ENCODE data around the gene LSM2. TPM values are rescaled to one million over a fixed set of nuclear protein-coding genes. Genes with fewer than 3 reads are reported as not detected.
A peak's percentile ranks its signal among the peaks of the same experiment; 100 is the strongest.
"Not testable (repeated sequence)": the region's sequence is repeated elsewhere in the genome, so short reads cannot be mapped to it uniquely, and the experiment has no call there.

LSM2 gene
- total and polyA plus RNA-seq, 2 donors from 2014 or later: 41.6 to 70.6 TPM

DNA sequence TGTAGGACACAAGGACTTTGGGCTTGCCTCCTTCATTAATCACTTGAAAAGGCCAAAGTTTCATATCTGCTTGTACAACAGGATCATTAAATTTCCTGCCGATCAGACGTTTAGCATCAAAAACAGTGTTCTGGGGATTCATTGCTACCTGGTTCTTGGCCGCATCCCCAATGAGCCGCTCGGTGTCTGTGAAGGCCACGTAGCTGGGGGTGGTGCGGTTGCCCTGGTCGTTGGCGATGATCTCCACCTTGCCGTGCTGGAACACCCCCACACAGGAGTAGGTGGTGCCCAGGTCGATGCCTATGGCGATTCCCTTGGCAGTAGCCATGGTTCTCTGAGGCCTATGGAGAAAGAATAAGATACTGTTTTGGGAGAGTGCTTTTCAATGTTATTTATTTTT is 4.9 kb upstream of the LSM2 start:
- Histone ChIP-seq H3K4me1 (ENCODE audit: control insufficient read depth in 2 of 3, insufficient read depth in 2 of 3, low read depth in 1 of 3, low read length in 3 of 3) (peaks cover 0 to 7% (median 4%) of the 10 kb centered on the region in 3 donors), H3K9me3 (ENCODE audit: control insufficient read depth in 2 of 3, insufficient read depth in 1 of 3, low read length in 3 of 3) (no peaks in the 10 kb centered on the region), H3K27me3 (ENCODE audit: control insufficient read depth, insufficient read depth, low read length) (no peaks in the 10 kb centered on the region), H3K9ac (ENCODE audit: low read length in 3 of 3) (no peak overlapping the region), H3K36me3 (ENCODE audit: control insufficient read depth in 2 of 3, insufficient read depth in 3 of 3, low read length in 3 of 3) (no peaks in the 10 kb centered on the region), H3K4me3 (ENCODE audit: low read length in 3 of 3) (no peak overlapping the region), H3K27ac (ENCODE audit: low read depth in 2 of 2, low read length in 2 of 2) (no peak overlapping the region)
- TF ChIP-seq, protein P1, sequence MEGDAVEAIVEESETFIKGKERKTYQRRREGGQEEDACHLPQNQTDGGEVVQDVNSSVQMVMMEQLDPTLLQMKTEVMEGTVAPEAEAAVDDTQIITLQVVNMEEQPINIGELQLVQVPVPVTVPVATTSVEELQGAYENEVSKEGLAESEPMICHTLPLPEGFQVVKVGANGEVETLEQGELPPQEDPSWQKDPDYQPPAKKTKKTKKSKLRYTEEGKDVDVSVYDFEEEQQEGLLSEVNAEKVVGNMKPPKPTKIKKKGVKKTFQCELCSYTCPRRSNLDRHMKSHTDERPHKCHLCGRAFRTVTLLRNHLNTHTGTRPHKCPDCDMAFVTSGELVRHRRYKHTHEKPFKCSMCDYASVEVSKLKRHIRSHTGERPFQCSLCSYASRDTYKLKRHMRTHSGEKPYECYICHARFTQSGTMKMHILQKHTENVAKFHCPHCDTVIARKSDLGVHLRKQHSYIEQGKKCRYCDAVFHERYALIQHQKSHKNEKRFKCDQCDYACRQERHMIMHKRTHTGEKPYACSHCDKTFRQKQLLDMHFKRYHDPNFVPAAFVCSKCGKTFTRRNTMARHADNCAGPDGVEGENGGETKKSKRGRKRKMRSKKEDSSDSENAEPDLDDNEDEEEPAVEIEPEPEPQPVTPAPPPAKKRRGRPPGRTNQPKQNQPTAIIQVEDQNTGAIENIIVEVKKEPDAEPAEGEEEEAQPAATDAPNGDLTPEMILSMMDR (IDR thresholded peaks at IDR 0.05; ENCODE audit: borderline replicate concordance, extremely low read depth, insufficient read depth): no peak
- DNase-seq (no peak), FAIRE-seq (no peak)
- intact Hi-C loops (cut with DNase I): no loop called here

DNA sequence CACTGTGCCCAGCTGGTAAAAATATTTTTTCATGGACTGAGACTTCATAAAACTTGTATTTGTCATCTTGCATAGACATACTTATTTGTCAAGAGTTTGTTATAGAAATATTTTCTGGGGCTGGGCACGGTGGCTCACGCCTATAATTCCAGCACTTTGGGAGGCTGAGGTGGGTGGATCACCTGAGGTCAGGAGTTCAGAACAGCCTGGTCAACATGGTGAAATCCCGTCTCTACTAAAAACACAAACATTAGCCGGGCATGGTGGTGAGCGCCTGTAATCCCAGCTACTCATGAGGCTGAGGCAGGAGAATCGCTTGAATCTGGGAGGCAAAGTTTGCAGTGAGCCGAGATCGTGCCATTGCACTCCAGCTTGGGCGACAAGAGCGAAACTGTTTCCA is 1.8 kb upstream of the LSM2 start:
- FAIRE-seq; DNase-seq; H3K9me3 ChIP-seq (ENCODE audit: control insufficient read depth in 2 of 3, insufficient read depth in 1 of 3, low read length in 3 of 3); H3K27me3 ChIP-seq (ENCODE audit: control insufficient read depth, insufficient read depth, low read length); H3K4me3 ChIP-seq (ENCODE audit: low read length in 3 of 3); H3K9ac ChIP-seq (ENCODE audit: low read length in 3 of 3); H3K36me3 ChIP-seq (ENCODE audit: control insufficient read depth in 2 of 3, insufficient read depth in 3 of 3, low read length in 3 of 3); intact Hi-C loops (cut with DNase I); H3K4me1 ChIP-seq (ENCODE audit: control insufficient read depth in 2 of 3, insufficient read depth in 2 of 3, low read depth in 1 of 3, low read length in 3 of 3); H3K27ac ChIP-seq (ENCODE audit: low read depth in 2 of 2, low read length in 2 of 2): not testable (repeated sequence)

DNA sequence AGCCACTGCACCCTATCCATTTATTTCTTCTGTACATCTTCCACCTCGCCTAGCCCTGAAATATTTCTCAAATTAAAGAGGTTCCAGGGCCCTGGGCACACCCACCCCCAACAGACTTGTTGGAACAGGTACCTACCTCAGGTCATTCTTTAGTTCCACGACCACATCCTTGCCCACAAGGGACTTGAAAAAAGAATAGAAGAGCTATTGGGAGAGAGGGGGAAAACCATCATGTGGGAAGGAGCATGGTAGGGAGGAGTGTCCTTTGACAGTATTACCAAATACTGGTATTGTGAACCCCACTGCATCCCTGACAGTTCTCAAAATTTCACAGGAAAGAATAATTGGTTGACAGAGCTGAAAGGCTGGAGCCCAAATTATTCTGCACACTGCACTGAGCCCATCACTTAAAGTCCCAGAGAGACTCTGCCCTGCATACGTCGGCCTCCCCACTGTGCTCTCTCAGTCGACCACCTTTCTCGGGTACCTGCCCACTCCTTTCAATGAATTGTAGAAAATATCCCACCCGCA is 762 bp downstream of the LSM2 start:
- FAIRE-seq (no peak), DNase-seq (no peak)
- Histone ChIP-seq H3K4me1 (ENCODE audit: control insufficient read depth in 2 of 3, insufficient read depth in 2 of 3, low read depth in 1 of 3, low read length in 3 of 3) (peaks cover 0 to 4% (median 3%) of the 10 kb centered on the region in 3 donors), H3K36me3 (ENCODE audit: control insufficient read depth in 2 of 3, insufficient read depth in 3 of 3, low read length in 3 of 3) (no peaks in the 10 kb centered on the region), H3K9me3 (ENCODE audit: control insufficient read depth in 2 of 3, insufficient read depth in 1 of 3, low read length in 3 of 3) (no peaks in the 10 kb centered on the region), H3K4me3 (ENCODE audit: low read length in 3 of 3) (peak overlapping the region; percentile 83 to 94 (median 87)), H3K27ac (ENCODE audit: low read depth in 2 of 2, low read length in 2 of 2) (peak overlapping the region; percentile 95 to 96), H3K9ac (ENCODE audit: low read length in 3 of 3) (peak overlapping the region; percentile 83 to 99 (median 97)), H3K27me3 (ENCODE audit: control insufficient read depth, insufficient read depth, low read length) (no peaks in the 10 kb centered on the region)
- intact Hi-C loops (cut with DNase I): no loop called here
- TF ChIP-seq, protein P1 (IDR thresholded peaks at IDR 0.05; ENCODE audit: borderline replicate concordance, extremely low read depth, insufficient read depth): no peak

DNA sequence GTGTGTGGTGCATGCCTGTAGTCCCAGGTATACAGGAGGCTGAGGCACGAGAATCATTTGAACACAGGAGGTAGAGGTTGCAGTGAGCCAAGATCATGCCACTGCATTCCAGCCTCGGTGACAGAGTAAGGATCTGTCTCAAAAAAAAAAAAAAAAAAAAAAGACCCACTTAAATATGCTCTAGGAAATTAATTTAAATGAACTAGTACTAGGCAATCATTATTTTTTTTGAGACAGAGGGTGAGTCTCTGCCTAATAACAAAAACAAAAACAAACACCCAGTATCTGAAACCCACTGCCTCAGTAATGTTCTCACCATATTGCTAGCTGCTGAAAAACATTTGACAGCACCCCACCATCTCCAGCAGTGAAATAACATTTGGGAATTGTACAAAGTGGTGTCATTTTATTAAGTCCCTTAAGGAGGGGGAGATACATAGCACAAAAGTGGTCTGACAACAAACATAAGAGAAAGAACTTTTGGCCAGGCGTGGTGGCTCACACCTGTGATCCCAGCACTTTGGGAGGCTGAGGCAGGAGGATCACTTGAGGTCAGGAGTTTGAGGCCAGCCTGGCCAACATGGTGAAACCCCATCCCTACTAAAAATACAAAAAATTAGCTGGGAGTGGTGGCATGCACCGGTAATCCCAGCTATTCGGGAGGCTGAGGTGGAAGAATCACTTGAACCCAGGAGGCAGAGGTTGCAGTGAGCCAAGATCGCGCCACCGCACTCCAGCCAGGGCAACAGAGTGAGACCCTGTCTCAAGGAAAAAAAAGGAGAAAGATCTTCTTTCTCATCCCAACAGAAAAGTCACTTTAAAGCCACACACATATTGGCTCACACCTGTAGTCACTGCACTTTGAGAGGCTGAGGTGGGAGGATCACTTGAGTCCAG is 5.5 kb downstream of the LSM2 start:
- H3K4me3 ChIP-seq (ENCODE audit: low read length in 3 of 3); H3K9me3 ChIP-seq (ENCODE audit: control insufficient read depth in 2 of 3, insufficient read depth in 1 of 3, low read length in 3 of 3); H3K36me3 ChIP-seq (ENCODE audit: control insufficient read depth in 2 of 3, insufficient read depth in 3 of 3, low read length in 3 of 3); H3K27me3 ChIP-seq (ENCODE audit: control insufficient read depth, insufficient read depth, low read length); H3K4me1 ChIP-seq (ENCODE audit: control insufficient read depth in 2 of 3, insufficient read depth in 2 of 3, low read depth in 1 of 3, low read length in 3 of 3); DNase-seq; intact Hi-C loops (cut with DNase I); H3K27ac ChIP-seq (ENCODE audit: low read depth in 2 of 2, low read length in 2 of 2); H3K9ac ChIP-seq (ENCODE audit: low read length in 3 of 3); FAIRE-seq: not testable (repeated sequence)

Measured in kidney (tissue), 14 donors.